HG02884 (cell line): ENCODE results near the gene MED12.

ENCODE experiments used
- ATAC-seq: cut with Tn5 transposase; IDR thresholded peaks from one replicate; pipeline ENCODE4 v1.9.1; 2021; ENCODE audit warnings: mild to moderate bottlenecking, moderate library complexity; ENCODE audit not compliant: unreplicated experiment

The MED12 gene

GRCh38 chrX:71191248-71191647 lies 72.9 kb downstream of the MED12 start:
- ATAC-seq = no peak
